Measurements from ENCODE around the gene TSPAN19.

DNA sequence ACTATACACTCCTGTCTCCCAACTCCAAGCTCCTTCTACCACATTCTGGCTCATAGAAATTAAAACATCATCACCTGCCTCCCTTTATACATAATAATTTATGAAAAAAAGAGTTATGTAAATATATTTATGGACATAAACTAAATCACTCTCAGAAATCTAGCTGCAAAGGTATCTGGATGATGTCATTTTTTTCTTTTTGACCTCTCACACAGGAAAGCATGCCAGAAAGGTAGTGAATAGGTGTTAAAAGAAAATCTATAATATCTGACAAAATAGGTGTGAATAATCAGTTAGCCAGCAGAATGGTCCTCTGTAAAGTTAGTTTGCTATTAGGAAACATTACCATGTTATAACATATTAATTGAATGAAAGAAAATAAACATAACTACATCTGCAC is 7.8 kb upstream of the TSPAN19 start:
- TF ChIP-seq CTCF (IDR thresholded peaks at IDR 0.05) (no peak), POLR2A (IDR thresholded peaks at IDR 0.05) (no peak)
